Raji (cell line): ENCODE results near the gene COBL.

Experiments
- POLR2A ChIP-seq: IDR thresholded peaks from 2 replicates; pipeline ENCODE4 v1.6.1; 2011; ENCODE audit warnings: low read depth, low read length, control low read depth; ENCODE audit not compliant: insufficient read depth

Gene COBL

DNA sequence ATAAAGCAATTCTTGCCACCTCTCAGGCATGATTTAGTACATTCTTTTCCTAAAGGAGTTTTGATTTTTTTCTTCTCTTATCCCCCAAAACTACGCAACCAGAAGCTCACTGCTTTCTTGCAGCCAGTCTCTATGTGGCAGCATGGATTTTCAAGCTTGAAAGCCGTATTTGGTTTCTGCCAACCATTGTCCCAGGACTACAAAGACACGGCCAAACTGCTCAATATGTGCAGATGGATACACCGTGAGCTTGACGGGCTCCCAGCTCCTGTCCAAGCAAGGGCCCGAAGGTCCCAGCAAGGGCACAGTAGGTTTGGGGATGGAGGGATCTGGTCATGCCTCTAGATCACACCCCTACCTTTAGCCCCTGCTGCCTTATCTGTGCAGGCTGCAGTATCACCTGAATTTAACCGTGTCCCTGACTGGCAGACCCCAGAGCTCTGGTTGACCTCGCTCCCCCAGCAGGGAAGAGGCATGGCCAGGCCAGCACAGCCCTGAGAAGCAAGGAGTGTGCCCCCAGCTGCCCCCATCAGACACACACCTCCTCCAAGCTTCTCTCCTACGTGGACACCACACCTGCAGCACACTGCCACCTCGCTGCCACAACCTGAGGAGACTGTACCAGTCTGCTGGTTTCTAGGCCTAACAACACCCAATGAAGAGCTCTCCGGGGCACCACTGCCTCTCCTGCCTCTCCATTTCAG, 86.8 kb downstream of the COBL start:
- TF ChIP-seq POLR2A, result no peak

DNA sequence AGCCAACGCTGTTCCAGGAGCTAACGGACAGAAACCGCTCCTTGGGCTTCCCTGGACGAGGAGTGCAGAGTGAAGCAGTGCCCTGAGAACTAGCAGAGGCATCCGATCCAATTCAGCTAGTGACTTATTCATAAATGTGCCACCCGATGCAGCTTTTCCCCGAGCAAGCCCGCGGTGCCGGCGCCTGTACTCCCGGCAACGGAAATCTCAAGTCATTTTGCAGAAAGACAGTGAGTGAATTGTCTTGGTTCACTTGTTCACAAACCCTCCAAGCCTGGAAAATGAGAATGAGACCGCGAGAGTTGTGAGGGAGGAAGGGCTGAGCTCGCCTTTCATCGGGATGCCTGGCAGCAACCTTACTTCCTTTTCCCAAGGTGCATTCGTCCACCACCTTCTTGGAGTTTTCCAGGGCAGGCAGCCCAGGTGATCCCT, 87.5 kb downstream of the COBL start:
- no peak for TF ChIP-seq POLR2A

DNA sequence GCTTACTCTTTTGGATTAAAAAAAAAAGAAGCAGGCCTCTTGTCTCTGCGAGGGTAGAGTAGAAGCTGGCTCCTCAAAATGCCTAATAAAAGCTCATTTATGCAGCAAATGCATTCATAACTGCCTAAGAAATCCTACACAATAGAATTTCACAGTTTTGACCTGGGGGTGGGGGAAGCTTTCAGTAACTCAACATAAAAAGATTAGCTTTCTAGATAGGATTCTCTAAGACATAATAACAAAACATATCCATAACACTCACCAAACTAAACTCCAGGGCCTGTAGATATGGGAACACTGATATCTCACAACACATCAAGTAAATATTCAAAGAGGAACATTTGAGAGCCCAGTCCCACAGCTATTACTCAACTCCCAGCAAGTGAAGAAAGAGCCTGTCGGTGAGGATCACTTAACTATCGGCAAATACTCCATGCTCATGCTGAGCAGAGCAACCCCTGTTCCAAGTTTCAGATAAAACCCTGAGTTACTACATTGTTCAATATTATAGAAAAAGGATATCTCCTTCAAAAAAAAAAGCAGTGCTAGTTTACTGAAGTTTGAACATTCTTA, 88.1 kb downstream of the COBL start:
- TF ChIP-seq POLR2A, result no peak

DNA sequence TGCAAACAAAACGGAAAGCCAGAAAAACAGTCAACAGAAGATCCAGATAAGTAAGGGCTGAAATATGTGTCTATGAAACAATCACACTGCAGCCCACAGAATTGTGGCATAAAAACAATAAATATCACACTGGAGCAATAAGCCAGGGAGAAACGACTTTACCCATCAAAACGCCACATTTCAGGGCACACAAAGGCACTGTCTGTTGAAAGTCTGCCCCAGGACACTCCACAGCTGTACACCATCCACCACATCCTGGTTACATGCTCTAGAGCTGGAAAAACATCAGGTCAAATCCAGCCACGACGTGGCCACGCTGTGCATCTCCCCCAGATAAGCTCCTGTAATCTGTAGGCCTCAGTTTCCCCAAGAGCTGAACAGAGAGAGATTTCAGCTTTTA, 88.7 kb downstream of the COBL start:
- no peak for TF ChIP-seq POLR2A

DNA sequence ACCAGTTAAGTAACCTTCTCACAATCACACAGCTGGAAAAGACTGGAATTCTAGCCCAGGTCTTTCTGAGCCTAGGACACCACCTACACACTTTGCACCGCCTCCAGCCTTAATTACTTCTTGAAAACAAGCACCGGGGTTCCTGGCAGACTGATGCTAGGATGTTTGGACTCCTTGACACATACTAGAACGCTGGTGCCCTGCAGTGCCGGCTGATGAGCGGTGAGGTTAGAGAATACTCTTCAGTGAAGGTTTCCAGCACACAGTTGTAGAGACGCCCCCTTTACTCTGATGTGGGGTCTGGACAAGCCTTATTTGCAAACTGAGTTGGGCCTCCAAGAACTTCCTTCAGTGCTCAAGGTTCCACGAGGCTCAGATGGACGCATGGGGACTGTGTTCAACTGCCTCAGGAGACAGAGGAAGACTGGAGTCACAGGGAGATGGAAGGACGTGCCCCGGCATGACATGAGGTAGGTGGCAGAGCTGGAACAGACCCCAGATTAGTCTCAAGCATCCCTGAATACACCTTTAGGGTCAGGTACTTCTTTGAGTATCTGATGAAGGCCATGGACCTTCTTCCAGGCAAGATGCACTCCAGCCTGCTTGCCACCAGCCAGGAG, 89.6 kb downstream of the COBL start:
- TF ChIP-seq POLR2A, result no peak

DNA sequence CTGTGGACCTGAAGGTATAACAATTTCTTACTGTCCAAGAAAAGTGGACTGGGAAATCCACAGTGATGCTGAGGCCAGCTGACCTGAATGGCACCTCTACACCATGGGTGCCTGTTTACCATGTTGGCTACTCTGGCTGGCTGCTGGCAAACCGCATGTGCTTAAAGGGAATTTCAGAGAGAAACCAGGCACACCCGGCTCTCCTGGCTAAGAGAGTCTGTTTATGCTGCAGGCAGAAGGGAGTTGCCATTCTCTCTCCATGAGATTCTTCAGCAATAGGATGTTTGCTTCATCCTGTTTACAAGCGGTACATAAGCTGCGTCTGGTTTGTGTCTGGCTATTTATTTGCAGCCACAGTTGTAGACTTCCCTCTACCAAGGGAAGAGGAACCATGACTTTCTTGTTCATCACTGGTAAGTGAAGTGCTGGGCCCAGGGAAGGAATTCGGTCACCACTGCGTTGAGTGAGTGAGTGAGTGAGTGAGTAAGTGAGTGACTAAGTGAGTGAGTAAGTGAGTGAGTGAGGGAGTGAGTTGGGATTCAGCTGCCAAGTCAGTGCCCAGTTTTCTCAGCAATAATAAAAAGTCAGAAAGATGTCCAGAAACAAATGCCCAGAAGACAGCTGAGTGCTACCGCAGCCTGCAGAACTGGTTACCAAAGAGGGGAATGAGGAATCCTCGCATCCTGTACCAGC, 90.4 kb downstream of the COBL start:
- TF ChIP-seq POLR2A, result no peak

DNA sequence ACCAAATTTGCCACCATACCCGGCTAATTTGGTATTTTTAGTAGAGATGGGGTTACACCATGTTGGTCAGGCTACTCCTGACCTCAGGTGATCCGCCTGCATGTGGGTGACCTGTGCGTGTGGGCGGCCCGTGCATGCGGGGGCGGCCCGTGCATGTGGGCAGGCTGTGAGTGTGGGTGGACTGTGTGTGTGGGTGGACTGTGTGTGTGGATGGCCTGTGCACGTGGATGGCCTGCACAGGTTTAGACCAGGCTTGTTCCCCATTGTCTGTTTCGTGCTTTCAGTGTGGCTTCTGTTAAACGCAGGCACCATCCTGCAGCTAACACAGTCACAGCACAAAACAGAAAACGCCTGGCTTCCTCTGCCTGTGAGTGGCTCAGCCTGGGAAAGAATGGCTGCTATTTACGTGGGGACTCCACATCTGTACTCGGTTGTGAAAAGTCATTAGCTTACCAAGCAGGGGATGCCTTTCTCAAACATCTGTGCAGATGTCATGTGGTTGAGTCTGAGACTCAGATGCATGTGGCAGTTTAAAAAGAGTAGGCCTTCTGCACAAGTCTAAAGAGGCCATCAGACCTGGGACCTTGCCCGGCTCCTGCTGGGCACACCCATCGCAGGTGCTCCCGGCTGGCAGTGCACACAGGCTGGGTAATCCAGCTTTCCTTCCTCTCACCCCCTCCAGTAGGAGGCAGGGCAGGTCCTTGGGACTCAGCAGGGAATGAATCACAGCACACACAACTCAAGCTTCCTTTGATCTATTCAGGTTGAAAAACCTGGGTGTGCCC, 91.6 kb downstream of the COBL start:
- TF ChIP-seq POLR2A, result no peak

DNA sequence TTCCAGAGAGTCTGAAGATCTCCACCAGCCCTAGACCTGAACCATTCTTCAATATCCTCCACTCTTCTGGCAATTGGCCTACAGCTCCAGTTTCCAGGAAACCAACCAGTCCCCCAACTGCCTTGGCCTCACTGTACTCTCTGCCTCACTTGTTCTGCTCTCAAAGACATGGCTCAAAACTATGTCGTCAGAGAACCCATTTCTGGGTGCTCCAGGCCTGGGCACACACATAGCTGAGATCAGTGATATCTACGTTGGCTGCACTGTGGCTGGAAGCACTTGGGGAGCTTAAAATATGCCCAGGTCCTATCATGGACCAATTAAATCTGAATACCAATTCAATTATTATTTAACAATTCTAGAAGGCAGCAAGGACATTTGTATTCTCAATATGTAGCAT, 93.1 kb downstream of the COBL start:
- TF ChIP-seq POLR2A, result no peak

DNA sequence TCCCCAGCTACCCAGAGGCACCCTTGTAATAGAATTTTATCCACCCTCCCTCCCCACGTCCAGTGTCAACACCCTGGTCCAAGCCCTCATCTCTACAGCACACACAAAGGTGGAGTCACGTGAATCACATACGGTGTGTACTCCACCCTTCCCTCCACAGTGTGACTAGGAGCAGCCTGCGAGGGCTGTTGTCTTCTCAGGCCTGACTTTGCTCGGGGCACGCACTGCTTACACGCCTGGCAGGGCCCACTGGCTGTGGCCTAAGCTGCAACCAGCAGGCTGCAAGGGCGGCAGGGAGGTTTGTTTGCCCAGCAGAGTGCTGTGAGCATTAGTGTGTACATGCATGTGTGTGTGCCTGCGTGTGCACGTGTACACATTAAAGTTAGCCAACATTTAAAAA, 93.7 kb downstream of the COBL start:
- TF ChIP-seq POLR2A, result no peak

DNA sequence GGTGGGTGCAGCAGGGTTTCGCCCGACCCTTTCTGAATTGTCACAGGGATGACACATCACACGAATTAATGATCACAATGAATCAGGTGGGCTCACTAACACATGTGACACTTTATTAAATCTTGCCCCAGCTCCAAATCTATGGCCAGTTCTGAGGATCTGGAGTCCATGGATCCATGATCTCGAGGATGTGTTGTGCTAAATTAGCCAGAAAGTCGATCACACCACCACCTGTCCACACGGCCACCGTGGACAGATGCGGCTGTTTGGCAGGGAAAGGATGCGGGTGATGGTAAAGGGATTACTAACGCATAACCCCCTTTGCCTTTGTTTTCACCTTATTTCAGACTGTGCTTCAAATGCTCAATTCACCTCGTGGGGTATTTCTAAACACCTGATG, 96.4 kb downstream of the COBL start:
- TF ChIP-seq POLR2A, result no peak

DNA sequence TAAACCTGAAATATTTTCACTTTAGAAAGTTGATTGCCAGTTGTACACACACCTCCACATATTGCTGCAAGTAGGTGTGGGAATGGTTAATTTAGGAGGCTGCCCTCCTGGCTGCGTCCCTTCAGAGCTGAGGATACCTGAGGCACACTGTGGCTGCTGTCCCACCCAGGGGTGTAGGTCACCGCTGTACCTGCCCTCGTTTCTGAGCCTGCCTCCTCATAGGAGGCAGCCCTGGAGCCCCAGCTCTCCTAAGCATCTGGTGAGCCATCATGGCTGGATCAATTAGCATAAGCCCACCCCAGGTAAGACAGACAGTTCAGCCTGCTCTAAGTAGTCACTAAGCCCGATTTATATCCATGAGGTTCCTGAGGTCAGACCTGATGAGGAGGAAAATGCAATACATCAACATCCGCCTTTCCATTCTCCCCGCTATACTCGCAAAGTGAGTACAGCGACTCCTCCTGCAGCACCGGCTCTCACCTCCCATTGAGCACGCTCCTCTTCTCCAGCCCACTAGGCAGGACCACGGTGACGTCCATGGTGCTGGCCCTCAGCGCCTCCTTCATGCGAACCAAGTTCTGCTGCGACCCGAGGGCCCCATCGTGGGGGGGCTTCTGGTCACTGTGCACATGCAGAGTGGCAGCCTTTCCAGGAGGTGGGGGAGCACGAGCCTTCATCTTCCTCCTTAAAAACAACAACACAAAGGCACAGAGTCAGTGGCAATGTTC, 97.2 kb downstream of the COBL start:
- no peak for TF ChIP-seq POLR2A

DNA sequence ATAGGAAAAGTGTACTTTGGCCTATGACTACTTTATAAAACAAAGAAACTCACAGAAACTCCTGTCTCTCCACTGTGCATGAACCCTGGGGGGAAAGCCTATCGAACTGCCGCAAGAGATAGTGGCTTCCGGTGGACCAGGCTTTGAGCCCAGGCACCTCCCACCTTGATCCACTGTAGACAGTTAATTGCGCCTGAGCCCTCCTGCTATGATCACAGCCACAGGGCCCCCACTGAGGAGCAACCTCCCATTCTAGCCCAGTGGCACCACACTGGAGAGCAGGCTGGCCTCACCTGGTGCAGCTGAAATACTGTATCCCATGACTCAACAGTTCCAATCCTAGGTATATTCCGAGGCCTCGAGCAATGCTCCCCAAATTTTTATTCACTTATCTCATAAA, 98.8 kb downstream of the COBL start:
- no peak for TF ChIP-seq POLR2A

DNA sequence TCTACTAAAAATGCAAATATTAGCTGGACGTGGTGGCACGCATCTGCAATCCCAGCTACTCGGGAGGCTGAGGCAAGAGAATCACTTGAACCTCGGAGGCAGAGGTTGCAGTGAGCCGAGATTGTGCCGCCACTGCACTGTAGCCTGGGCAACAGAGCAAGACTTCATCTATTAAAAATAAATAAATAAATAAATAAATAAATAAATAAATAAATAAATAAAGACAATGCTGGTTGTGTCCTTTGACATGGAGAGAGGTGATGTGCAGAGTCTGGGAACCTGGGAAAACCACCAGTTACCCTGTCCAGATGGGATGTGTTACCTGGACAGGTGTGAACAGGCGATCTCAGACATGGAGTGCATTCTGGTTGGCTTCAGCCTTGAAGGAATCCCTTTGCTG, 102.5 kb downstream of the COBL start:
- no peak for TF ChIP-seq POLR2A

DNA sequence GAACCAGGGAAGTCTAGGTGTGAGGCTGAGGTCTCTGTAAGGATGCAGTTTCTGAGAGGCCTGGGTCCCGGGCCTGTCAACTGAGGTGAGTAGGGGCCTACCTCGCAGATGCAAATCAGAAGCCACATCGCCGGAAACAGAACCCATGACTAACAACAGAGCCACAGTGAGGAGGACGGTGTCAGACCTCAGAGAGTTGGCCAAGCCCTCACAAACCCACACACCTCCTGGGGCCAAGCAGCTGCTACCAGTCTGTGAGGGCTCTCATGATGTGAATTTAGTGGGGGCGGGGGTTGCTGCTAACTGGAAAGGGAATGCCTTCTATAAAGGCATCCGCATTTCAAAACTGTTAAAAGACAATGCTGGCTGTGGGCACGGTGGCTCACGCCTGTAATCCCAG, 103.0 kb downstream of the COBL start:
- no peak for TF ChIP-seq POLR2A

DNA sequence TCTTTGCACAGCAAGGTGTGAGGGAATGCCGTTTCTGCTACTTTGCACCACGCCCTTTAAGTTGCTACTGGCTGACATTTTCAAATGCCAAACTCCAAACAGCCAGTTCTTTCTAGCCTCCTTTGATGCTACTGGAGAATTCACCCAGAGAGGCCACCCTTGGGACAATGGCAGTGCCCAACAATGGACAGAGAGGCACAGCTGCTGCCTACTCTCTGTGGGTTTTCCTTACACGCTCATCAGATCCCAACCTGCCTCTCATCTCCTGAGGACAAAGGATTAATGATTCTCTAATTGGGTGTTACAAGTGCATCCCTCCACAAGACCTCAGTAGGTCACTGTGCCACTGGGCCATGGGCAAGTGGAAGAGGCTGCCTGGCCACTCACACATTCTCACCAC, 105.8 kb downstream of the COBL start:
- TF ChIP-seq POLR2A, result no peak
